MV-4-11 (cell line): ENCODE results near the gene GPC3.
"Not testable (repeated sequence)": the region's sequence is repeated elsewhere in the genome, so short reads cannot be mapped to it uniquely, and the experiment has no call there.

Experiments
- DNase-seq: peaks from one replicate; lab custom pipeline; 2025; lab: John Stamatoyannopoulos, UW

Gene GPC3

DNA sequence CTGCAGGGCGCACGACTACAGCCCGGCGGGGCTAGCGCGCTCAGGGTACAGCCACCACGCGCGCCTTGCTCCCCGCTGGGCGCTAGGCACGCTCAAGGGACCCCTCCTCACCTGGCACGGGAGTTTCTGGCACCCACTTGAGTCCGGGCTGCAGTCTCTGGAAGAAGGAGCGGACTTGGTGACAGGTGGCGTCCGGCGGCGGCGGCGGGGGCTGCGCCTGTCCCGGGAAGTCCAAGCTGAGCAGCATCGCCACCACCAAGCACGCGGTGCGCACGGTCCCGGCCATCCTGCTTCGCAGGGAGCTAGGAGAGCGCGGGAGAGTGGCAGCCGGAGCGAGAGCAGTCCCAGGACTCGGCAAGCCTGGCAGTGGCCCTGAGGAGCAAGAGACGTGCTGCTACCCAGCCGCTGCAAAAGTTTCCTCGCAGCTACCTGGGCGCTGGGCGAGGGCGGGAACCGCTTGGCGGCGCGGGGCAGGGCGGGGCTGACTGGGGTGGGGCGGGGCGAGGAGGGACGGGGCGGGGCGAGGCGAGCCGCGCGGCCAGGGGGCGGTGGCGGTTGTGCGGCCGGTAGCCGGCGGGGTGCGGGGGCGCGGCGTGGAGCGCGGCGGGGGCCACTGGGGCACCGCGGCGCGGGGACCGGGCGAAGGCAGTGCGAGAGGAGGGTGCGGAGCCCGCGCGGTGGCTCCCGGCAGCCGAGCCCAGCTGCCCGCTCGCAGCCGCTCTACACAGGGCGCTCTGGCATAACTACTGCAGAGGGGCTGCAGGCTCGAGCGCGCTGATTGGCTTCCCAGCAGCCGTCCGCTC, at the start of gene GPC3:
TSS of gene GPC3 (minus strand) at position 431 of the 803 bp plus-strand sequence.
- peak; percentile 40 for DNase-seq

DNA sequence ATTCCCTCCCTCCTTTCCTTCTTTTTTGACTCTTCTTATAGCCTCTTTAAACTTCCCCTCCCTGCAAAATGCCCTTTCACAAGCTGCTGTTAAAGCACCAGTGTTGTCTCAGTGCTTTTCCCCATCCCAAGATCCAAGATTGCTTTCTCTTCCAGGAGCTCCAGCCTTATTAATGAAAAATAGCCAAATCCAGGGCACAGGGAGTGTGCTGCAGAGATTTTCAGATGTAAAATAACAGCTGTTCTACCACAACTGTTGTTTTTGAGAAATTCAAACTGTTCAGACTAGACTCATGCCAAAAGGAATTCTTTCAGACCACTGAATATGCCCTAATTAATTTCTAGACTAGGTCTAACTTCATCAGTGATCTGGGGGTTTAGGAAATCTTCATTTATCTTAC, 47.0 kb upstream of the GPC3 start:
- no peak for DNase-seq

DNA sequence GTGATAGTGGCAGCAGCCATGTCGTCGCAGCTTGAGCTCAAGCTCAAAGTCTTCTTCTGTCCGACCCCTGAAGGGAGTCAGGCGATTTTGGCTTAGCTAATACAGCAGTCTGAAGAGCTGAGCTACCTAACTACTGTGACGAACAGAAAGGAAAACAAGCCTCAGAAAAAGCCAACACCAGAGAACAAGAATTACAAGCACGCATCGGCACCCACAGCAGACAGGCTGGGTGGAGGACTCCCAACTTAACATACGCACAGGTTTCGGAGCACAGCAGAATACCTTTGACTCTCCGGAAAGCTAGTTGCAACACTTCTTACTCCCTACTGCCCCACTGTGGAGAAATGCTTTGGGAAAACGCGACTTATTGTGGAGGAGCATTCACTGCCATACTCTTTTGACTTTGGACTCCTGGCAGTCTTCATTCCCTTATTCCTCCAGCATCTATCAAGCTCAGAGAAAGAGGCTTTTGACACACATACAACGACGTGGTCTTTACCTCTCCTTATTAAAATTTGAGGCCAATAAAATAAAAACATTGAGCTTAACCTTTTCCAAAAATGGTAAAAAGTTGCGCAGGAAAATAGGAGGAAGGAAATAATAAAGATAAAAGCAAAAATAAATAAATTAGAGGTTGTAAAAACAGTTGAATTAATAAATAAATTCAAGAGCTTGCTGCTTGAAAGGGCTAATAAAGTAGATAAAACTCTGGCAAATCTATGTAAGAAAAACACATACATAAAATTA, 41.3 kb upstream of the GPC3 start:
- no peak for DNase-seq

DNA sequence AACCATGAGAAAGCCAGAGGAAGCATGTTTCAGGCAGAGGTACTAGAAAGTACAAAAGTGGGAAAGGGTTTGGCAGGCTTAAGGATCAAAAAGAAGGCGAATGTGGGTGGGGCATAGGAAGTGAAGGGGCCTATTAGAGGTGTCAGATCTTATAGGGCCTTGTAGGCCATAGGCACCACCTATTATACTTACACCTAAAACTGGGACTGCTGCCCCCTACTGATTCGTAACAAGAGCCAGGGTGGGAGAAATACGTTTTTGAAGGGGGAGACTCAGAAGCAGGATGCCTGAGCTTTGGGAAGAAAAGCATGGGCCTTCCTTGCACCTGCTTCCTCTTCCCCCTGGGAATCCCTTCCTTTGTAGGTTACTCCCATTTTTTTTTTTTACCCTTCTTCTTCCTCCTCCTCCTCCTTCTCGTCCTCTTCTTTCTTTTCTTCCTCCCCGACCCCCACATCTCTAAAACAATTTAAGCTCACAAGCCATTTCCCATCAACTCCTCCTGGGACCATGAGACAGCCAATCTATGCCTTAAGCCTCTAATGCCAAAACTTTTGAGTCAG, 40.7 kb upstream of the GPC3 start:
- no peak for DNase-seq

DNA sequence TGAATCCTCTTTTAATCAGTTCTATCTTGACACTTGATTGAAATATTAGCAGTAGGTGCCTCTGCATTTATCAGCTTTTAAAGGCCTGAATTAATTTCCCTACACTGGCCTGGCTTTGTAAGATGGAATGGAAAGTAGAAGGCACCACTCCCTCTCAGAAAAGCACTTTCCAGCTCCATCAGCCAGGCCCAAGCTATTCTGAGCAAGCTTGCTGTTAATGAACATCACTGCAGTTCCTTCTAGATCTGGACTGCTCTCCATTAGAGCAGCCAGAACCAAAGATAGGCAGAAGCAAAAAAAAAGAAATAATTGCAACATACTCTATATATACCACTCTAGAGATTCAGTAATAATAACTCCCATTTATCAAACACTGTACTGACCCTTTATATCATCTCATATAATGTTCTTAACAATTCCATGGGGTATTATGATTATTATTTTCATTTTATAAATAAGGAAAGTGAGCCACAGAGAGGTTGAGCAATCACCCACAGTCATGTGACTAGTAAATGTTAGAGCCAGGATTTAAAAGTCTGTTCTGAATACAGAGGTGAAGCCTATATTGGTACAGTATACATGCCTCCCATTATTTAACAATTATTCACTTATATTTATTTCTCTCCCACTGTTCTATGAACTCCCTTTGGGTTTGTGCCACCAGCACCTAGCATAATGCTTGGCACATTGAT, 39.4 kb upstream of the GPC3 start:
- DNase-seq: no peak

DNA sequence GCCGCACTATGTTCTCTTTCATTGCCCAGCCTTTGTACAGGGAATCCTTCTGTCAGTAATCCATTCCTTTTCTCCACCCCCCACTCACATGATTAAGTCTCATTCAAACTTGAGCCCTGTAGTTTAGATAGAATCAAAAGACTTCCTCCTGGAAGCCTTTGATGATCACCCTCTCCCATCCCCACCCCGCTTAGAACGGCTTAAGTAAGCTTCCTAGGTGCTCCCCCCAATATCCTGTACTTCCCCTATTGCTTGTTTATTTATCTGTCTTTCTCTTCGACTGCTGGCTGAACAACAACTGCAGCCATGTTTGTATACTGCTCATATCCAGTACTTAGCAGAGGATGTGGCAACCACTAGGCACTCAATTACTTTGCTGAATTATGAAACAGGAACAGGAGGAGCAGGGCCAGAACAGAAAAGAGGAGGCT, 38.5 kb upstream of the GPC3 start:
- DNase-seq: peak; percentile 74

DNA sequence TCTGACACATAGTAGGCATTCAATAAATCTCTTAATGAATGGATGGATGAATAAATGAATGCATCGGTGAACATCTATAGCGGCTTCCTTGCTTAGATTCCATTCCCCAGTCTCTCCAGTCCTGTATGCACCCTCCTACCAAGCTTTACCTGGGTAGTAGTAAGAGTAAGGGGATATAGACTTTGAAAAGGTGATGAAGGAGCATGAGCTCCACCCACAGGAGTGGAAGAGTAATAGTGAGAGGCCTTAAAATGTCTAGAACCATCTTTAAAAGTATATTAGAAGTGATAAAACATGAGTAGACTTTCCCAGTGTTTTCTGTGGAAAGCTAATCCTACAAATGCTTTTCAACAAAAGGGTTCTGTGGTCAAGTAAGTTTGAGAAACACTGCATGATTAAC, 35.5 kb upstream of the GPC3 start:
- DNase-seq: no peak

DNA sequence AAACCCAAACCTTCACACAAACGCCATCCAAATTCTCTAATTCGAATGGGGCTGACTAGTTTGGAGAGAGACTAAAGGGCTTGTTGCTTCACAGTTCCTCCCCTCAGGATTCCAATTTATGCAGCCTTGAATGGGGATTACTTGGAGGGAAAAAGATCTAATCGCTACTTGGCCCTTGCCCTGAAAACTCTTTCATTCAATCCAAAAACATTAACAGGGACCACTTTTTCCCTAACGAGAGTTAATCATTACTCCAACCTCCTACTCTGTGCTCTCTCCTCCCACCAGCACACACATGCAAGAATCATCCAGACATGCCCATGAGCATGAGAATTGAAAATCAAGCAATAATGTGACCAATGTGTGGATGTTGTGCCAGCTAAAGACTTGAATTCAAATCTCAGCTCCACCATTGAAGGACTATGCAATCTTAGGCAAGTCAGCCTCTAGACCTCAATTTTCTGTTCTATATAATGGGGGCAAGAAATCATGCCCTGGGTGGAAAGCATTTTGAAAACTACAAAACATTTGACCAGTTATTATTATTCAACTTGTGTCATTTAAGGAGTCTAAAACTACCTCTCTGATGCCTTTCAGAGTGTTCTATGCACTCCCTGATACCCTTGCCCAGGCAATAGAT, 34.3 kb upstream of the GPC3 start:
- DNase-seq: no peak

DNA sequence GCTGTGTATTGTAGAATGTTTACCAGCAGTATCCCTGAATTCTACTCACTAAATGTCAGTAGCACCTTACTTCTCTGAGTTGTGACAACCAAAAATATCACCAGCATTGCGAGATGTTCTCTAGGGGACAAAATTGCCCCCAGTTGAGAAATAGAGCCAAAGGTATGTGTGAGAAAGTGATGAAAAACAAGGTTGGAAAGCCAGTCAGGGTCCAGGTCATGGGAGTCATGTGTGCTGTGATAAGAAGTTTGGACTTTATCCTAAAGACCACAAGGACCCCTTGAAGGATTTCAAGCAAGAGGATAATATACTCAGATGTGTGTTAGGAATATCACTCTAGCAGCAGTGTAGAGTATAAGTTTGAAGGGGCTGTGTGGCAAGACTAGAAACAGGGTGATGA, 30.9 kb upstream of the GPC3 start:
- DNase-seq: not testable (repeated sequence)

DNA sequence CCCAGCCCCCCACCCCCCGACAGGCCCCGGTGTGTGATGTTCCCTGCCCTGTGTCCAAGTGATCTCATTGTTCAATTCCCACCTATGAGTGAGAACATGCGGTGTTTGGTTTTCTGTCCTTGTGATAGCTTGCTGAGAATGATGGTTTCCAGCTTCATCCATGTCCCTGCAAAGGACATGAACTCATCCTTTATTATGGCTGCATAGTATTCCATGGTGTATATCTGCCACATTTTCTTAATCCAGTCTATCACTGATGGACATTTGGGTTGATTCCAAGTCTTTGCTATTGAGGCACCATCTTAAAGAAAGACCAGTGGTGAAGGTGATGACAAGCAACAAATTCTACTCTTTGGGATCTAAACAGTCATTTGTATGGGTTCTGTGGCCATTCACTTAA, 30.1 kb upstream of the GPC3 start:
- DNase-seq: not testable (repeated sequence)

DNA sequence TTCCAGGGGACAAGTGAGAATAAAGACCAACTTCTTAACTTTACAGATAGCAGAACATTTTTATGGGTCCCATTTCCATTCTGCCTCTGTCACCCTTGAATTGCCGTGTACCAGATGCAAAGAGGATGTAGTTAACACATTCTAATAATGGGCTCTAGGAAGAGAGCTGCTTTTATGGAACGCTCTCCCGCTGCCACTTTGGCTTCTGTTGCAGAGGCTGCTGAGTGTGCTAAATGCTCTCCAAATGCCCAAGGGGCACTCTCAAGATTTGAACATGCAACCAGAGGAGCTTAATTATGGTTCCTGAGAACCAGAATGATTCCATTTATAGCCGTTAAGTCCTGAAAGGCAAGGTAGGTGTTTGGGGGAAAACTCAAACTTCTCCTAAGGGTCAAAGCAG, 28.1 kb upstream of the GPC3 start:
- DNase-seq: no peak

DNA sequence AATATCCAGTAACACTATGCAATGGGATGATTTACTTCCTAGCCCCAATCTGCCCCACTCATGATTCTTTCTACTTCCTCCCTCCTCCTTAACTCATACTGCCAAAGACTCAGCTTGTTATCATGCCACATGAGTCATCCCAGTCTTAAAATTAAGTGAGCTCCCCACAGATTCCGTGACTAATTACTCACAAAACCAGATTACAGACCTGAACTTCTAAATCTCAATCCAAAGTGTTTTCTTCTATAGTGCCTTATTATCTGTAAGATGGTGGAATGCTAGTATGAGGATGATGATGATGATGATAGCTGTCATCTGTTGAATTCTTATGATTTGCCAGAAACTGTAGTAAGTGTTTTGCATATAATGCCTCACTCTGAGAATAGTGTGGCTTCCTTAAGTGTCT, 27.7 kb upstream of the GPC3 start:
- DNase-seq: peak; percentile 71

DNA sequence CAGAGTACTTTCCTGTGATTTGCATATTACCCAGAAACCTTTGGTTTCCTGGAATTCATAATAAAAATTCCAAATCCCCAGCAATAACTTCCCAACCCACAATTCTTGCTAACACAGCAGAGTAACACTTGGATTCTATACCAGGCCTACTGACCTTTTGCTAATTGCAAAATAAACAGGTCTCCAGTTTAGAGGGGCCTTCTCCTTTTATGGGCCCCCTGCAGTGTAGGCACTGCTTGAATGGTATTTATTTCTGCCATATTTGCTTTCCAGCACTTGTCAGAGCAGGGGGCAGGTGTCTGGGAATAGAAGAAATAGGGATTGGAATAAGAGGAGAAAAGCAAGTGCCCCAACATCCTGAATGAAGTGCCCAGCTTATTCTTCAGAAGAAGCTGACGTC, 25.3 kb upstream of the GPC3 start:
- DNase-seq: no peak

DNA sequence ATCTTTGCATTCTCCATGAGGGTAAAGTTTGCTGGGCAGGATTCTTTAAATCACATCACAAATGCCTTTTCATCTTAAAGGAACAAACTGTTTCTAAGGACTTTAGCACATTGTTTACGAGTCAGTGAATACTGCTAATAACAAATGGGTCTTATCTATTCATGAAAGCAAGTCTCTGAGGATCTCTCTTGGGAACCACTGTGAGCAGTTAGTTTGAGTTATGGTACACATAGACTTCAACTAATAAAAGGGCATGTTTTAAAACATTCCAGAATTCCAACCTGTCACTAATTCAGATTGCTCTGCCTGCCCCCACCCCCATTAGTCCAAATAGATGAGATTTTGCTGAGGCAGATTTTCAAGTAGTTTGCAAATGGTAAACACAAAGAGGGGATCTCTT, 22.3 kb upstream of the GPC3 start:
- no peak for DNase-seq

DNA sequence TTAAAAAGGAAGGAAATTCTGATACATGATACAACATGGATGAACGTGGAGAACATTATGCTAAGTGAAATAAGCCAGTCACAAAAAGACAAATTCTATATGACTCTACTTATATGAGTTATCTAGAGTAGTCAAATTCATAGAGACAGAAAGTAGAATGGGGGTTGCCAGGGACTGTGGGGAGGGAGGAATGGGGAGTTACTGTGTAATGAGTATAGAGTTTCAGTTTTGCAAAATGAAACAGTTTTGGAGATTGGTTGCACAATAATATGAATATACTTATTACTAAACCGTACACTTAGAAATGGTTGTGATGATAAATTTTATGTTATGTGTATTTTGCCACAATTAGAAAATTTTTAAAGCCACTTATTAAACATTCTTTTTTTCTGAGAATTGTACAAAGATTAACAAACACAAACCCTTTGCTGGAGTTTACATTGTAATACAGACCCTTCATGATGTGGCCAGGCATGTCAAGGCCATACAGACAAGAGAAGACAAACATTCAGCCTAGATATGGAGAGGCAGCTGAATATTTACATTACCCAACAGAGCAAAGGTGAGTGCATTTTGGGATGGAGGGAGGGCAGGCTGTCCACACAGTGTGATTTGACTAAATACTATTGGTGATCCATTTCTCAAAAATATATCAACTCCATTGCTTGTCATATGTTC, 21.2 kb upstream of the GPC3 start:
- peak; percentile 50 for DNase-seq

DNA sequence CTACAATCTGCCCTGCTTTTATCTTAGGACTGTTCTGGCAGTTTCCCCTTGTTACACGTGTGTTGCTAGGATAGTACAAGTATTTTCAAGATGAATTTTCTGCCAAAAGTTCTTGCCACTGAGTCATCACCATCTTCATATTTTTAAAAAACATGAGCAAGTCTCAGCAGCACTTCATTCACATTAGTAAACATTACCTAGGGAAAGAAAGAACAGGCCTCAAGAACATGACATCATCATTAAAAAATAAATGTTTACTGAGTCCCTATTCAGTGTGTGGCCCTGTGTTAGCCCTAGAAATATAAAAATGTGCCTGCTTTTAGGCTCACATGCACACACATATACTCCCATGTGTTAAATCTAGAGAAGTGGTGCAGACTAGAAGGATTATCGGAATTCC, 18.7 kb upstream of the GPC3 start:
- DNase-seq: no peak

DNA sequence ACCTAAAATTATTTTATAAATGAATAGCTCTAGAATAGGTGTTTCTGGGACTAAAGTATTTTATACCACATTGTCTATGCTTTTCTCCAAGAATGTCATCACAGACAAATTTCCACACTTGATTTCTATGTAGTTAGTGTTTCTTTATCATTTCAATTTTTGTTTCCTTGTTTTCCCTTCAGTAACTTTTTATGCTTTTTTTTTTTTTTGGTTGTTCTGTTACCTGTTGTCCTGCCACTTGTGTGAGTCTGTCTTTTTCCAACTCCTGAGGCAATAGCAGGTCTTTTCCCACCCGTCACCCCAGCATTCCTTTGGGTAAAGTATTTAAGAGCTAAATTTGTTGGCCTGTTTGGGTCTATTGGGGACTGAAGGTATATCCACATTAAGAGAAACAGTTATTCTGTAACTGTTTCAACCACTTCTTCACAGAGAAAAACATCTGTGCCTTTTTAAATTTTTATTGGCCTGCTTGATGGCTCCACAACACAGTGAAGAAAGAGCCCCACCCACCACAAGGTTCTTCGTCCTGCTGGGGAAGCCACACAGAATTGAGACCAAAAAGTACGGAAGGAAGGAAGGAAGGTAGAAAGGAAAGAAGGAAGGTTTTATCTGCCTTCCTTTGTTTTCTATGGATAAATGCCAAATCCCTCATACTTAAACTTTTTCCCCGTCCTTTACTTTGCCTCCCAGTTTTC, 17.7 kb upstream of the GPC3 start:
- DNase-seq: no peak

DNA sequence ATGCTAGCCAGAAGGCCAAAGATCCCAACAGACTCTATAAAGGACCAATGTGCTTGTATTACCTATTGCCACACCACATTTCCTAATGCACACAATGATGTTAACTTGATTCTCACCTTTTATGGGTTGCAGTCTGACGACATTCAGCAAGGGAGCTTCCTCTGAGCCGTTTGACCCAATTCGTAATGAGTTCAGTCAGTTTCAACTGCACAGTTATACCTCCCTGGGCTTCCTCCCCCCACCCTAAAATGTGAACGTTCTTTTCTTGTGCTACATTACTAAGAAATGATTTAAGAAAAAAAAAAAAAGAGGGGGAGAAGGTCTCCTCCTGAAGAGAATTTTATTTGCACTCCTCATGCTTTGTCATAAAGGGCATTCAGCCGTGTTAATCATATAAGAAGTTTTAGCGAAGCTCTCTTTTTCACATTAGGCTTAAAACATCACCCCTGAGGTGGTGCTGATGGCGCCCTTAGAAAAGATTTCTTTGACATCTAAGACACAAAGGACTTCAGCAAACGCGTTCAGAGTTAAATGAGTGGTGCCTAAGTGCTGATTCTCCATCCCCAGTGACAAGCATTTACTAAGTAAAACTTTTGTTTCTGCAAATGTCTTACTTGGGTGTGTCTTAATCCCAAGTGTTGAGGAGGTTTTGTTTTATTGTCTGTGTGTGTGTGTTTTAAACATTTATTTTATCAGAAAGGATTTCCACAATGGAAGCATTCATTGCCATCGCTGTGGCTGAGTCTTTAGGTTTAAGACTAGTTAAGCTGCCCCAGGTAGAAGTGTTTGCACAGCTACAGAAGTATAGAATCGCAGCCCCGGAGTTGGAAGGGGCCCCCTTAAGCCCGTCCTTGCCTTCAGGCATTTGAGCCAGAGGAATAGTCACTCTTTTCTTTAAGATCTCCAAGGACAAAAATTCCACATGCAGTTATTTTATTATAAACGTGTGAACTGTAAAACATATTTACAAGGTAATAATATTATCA, 15.2 kb upstream of the GPC3 start:
- no peak for DNase-seq

DNA sequence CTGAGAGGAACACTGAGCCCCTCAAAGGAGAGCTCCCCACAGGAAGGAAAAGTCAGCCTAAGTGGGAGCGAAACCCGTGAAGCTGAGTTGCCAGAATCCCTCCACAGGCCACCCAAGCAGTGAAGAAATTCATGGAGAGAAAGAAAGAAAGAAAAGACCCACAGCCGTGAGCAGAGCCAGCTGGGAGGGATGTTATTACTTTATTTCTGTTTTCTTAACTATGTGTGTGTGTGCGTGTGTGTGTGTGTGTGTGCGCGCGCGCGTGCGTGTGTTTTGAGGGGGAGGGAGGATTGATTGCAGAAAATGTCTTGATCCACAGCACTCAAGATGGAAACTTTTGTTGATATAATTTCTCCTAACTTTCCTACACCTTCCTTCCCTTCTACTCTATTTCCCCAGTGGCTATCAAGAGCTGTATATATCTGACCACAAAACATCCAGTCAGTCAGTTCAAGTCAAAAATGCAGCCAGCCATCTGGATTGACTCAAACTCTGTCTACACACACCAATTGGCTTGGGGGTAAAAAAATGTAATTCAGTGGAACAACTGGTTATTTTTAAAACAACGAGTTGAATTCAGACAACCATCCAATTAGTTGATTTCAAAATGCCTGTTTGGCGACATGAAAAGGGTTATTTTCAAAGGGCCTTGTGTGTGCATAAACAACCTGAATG, 13.8 kb upstream of the GPC3 start:
- no peak for DNase-seq
